HUES6 (cell line): Measurements from ENCODE around the gene GP1BA.
"Not testable (repeated sequence)": the region's sequence is repeated elsewhere in the genome, so short reads cannot be mapped to it uniquely, and the experiment has no call there.

Source experiments
- H3K27ac ChIP-seq: 2 replicates; pipeline ENCODE4 v1.7.0; 2013; ENCODE audit warnings: low read depth, mild to moderate bottlenecking, low read length, inconsistent platforms
- H3K27me3 ChIP-seq: 2 replicates; pipeline ENCODE4 v1.6.1; 2013; ENCODE audit warnings: low read length; ENCODE audit not compliant: control insufficient read depth, insufficient read depth
- H3K36me3 ChIP-seq: 2 replicates; pipeline ENCODE4 v1.6.1; 2013; ENCODE audit warnings: low read length; ENCODE audit not compliant: control insufficient read depth, insufficient read depth
- H3K4me1 ChIP-seq: 2 replicates; pipeline ENCODE4 v1.6.1; 2013; ENCODE audit warnings: low read length; ENCODE audit not compliant: control insufficient read depth, insufficient read depth
- H3K4me3 ChIP-seq: 2 replicates; pipeline ENCODE4 v1.5.1; 2013; ENCODE audit warnings: low read depth, low read length
- H3K9ac ChIP-seq: one replicate; pipeline ENCODE4 v1.6.1; 2013; ENCODE audit warnings: mild to moderate bottlenecking, low read length
- H3K9me3 ChIP-seq: 2 replicates; pipeline ENCODE4 v1.6.1; 2013; ENCODE audit warnings: low read depth, low read length; ENCODE audit not compliant: control insufficient read depth, insufficient read depth

GP1BA gene

GRCh38 chr17:4902540-4902939 lies 29.5 kb upstream of the GP1BA start:
- Histone ChIP-seq H3K36me3 (no peaks in the 10 kb centered on the region), H3K27me3 (peaks cover 3% of the 10 kb centered on the region; the same call in 1 of the 2 replicates), H3K4me1 (peaks cover 21% of the 10 kb centered on the region), H3K4me3 (no peak overlapping the region), H3K9ac (no peak overlapping the region), H3K27ac (no peak overlapping the region), H3K9me3 (no peaks in the 10 kb centered on the region)

DNA sequence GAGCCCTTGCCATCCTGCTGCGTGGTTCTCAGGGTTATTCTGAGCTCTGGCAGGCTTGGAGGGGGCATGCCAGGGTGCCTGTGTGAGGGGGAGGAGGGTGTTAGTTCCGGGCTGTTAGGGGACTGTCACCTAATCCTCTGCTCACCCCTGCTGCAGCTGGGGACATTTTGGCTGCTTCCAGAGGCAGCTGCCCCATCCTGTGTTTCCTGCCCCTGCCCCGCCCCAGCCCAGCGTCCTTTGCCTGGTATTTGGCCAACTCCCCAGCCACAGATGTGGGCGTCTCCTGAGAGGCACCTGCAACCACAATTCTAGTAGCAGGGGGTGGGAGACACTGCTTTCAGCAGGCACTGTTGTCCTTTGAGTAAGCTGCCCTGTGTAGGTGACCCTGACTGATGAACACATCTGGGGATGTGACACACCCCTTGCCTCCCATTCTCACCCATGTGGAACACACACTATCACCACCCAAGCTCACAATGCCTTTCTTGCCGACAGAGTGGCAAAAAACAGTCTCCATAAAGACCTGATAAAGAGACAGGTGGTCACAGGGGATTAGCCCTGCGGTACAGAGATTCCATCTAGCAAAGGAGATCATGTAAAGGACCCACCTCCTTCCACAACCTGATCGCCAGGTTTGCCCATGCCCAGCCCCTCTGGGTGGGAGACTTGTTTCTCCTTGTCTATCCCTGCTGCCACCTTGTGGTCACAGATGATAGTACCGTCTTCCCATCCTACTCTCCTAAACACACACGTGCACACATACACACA lies 28.8 kb upstream of the GP1BA start, which contains the start of gene CHRNE:
Gene CHRNE (minus strand): TSS at position 48 of the 768 bp plus-strand sequence. CDS start 35 bp downstream, at position 13.
- Histone ChIP-seq H3K27ac (no peak within 1 kb of the TSS), H3K4me3 (no peak within 1 kb of the TSS), H3K9ac (no peak within 1 kb of the TSS), H3K4me1 (peaks cover 24% of the 10 kb centered on the region), H3K9me3 (no peaks in the 10 kb centered on the region), H3K36me3 (no peaks in the 10 kb centered on the region), H3K27me3 (peaks cover 3% of the 10 kb centered on the region; the same call in 1 of the 2 replicates)

GRCh38 chr17:4906642-4907041 lies 25.4 kb upstream of the GP1BA start:
- not testable (repeated sequence) for H3K9me3 ChIP-seq, H3K27me3 ChIP-seq, H3K36me3 ChIP-seq, H3K9ac ChIP-seq, H3K27ac ChIP-seq, H3K4me3 ChIP-seq
- H3K4me1 ChIP-seq: peaks cover 31% of the 10 kb centered on the region

- peak overlapping the region; percentile 27 for H3K9ac ChIP-seq
- H3K4me1 ChIP-seq: peaks cover 20% of the 10 kb centered on the region
- H3K36me3 ChIP-seq: no peaks in the 10 kb centered on the region
- H3K27me3 ChIP-seq: no peaks in the 10 kb centered on the region
- H3K4me3 ChIP-seq: peak overlapping the region; percentile 6; the same call in 1 of the 2 replicates
- no peak overlapping the region; the same call in 1 of the 2 replicates for H3K27ac ChIP-seq
- H3K9me3 ChIP-seq: no peaks in the 10 kb centered on the region
Measured at GRCh38 chr17:4908301-4908700, 23.8 kb upstream of the GP1BA start.

DNA sequence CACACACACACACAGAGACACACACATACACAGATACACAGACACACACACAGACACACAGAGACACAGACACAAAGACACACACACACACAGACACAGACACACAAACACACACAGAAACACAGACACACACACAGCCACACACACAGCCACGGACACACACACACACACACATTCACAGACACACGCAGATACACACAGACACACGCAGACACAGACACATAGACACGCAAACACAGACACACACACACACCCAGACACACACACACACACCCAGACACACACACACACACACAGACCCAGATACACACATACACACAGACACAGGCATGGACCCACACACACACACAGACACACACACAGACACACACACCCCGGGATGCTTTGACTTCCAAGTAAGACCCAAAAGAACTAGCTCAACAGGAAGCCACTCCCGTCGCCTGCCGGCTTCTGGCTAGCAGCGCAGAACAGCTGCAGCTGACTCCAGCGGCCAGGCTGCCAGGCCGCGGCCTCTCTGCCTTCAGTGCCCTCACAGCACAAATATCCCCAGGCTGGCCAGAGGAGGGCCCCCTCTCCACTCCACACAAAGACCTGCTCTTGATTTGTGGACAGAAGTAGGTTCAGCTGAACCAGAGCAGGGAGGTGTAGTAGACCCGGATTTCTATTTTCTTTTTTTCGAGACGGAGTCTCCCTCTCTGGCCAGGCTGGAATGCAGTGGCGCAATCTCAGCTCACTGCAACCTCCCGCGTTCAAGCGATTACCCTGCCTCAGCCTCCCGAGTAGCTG lies 23.2 kb upstream of the GP1BA start:
- Histone ChIP-seq H3K4me1 (peaks cover 18% of the 10 kb centered on the region), H3K27me3 (no peaks in the 10 kb centered on the region), H3K4me3 (peak overlapping the region; percentile 6; the same call in 1 of the 2 replicates), H3K27ac (no peak overlapping the region; the same call in 1 of the 2 replicates), H3K9ac (peak overlapping the region; percentile 27), H3K9me3 (no peaks in the 10 kb centered on the region), H3K36me3 (no peaks in the 10 kb centered on the region)

GRCh38 chr17:4913994-4914393 lies 18.1 kb upstream of the GP1BA start:
- H3K4me1 ChIP-seq: peaks cover 8% of the 10 kb centered on the region

GRCh38 chr17:4914551-4914950 lies 17.5 kb upstream of the GP1BA start:
- H3K27me3 ChIP-seq, H3K36me3 ChIP-seq, H3K4me3 ChIP-seq, H3K9ac ChIP-seq, H3K27ac ChIP-seq, H3K9me3 ChIP-seq: not testable (repeated sequence)
- H3K4me1 ChIP-seq: peaks cover 10% of the 10 kb centered on the region

More at GRCh38 chr17:4913994-4914393, 18.1 kb upstream of the GP1BA start:
- H3K27me3 ChIP-seq: no peaks in the 10 kb centered on the region
- no peaks in the 10 kb centered on the region for H3K9me3 ChIP-seq
- H3K4me3 ChIP-seq: no peak overlapping the region
- H3K36me3 ChIP-seq: no peaks in the 10 kb centered on the region
- no peak overlapping the region for H3K9ac ChIP-seq
- H3K27ac ChIP-seq: no peak overlapping the region

- Histone ChIP-seq H3K9ac (no peak overlapping the region), H3K9me3 (no peaks in the 10 kb centered on the region), H3K4me1 (peaks cover 9% of the 10 kb centered on the region; the same call in 1 of the 2 replicates), H3K36me3 (no peaks in the 10 kb centered on the region), H3K4me3 (no peak overlapping the region), H3K27me3 (no peaks in the 10 kb centered on the region), H3K27ac (no peak overlapping the region)
Measured at GRCh38 chr17:4919511-4920047, 12.5 kb upstream of the GP1BA start.

DNA sequence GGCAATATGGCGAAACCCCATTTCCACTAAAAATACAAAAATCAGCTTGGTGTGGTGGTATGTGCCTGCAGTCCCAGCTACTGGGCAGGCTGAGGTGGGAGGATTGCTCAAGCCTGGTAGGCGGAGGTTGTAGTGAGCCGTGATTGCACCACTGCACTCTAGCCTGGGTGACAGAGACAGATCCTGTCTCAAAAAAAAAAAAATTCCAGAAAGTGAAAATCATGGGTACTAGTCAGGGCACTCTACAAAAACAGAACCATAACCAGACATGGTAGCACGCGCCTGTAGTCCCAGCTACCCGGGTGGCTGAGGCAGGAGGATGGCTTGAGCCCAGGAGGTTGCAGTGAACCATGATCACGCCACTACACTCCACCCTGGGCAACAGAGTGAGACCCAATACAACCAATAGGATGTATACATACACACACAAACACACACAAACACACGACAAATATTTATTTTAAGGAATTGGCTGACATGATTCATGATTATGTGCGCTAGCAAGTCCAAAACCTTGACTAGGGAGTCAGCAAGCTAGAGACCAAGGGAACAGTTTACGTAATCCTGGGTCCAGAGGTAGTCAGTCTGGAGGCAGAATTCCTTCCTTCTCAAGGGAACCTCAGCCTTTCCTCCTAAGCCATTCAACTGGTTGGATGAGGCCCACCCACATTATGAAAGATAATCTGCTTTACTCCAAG lies 11.6 kb upstream of the GP1BA start:
- Histone ChIP-seq H3K4me1 (peaks cover 9% of the 10 kb centered on the region; the same call in 1 of the 2 replicates), H3K27ac (no peak overlapping the region), H3K27me3 (no peaks in the 10 kb centered on the region), H3K4me3 (no peak overlapping the region), H3K36me3 (no peaks in the 10 kb centered on the region), H3K9ac (no peak overlapping the region), H3K9me3 (no peaks in the 10 kb centered on the region)

DNA sequence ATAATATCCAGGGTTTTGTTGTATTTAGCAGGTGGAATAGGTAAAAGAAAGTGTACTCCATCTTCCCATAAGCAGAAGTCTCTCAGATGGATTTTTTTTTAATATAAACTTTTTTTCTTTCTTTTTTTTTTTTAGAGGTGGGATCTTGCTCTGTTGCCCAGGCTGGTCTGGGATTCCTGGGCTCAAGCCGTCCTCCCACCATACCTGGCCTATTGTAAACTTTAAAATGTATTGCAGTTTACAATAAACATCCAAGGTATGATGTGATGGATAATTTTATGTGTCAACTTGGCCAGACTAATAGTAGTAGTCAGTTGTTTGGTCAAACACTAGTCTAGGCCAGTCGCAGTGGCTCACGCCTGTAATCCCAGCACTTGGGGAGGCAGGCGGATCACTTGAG lies 10.8 kb upstream of the GP1BA start:
- Histone ChIP-seq H3K9me3 (no peaks in the 10 kb centered on the region), H3K27me3 (no peaks in the 10 kb centered on the region), H3K9ac (no peak overlapping the region), H3K4me3 (no peak overlapping the region), H3K4me1 (peaks cover 9% of the 10 kb centered on the region; the same call in 1 of the 2 replicates), H3K27ac (no peak overlapping the region), H3K36me3 (no peaks in the 10 kb centered on the region)
